ENCODE data around the gene CEACAM8.
"Not testable (repeated sequence)": the region's sequence is repeated elsewhere in the genome, so short reads cannot be mapped to it uniquely, and the experiment has no call there.

Gene CEACAM8

DNA sequence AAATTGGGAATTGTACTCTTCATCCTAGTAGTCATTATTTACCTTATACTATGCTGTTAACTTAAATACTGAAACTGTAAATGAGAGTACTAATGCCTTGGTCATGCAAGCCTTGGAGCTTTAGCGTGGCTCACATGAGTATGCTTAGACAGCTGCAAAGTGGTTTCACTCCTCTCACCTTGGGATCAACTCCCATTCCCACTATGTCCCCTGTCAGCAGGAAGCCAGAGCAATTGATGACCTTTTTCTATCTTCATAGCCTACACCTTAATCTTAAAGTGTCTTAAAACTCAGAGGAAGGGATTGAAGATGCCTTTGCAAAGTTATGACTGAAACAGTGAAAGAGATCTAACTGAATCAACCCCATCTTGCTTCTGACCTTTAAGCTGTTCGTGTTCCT is 33.2 kb upstream of the CEACAM8 start:
- Histone ChIP-seq H3K27me3 (ENCODE audit: control insufficient read depth, low read length) (peaks cover 5% of the 10 kb centered on the region; the same call in 1 of the 2 replicates), H3K4me1 (ENCODE audit: control insufficient read depth, low read length) (no peaks in the 10 kb centered on the region), H3K79me2 (ENCODE audit: control insufficient read depth, low read length) (no peaks in the 10 kb centered on the region), H3K9me3 (ENCODE audit: control insufficient read depth, insufficient read depth, low read length) (no peaks in the 10 kb centered on the region), H3K27ac (ENCODE audit: low read depth, low read length) (no peak overlapping the region), H3K9me2 (replicated peaks; ENCODE audit: control insufficient read depth, low read length) (no peaks in the 10 kb centered on the region), H3K4me2 (ENCODE audit: low read length) (no peak overlapping the region), H4K20me1 (ENCODE audit: control insufficient read depth, insufficient read depth, low read depth, low read length) (no peaks in the 10 kb centered on the region), H3F3A (ENCODE audit: control insufficient read depth, insufficient read depth) (no peaks in the 10 kb centered on the region), H3K4me3 (ENCODE audit: low read length) (no peak overlapping the region), H3K36me3 (ENCODE audit: control insufficient read depth, low read length) (no peaks in the 10 kb centered on the region)
- TF ChIP-seq, protein P1, sequence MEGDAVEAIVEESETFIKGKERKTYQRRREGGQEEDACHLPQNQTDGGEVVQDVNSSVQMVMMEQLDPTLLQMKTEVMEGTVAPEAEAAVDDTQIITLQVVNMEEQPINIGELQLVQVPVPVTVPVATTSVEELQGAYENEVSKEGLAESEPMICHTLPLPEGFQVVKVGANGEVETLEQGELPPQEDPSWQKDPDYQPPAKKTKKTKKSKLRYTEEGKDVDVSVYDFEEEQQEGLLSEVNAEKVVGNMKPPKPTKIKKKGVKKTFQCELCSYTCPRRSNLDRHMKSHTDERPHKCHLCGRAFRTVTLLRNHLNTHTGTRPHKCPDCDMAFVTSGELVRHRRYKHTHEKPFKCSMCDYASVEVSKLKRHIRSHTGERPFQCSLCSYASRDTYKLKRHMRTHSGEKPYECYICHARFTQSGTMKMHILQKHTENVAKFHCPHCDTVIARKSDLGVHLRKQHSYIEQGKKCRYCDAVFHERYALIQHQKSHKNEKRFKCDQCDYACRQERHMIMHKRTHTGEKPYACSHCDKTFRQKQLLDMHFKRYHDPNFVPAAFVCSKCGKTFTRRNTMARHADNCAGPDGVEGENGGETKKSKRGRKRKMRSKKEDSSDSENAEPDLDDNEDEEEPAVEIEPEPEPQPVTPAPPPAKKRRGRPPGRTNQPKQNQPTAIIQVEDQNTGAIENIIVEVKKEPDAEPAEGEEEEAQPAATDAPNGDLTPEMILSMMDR (IDR thresholded peaks at IDR 0.05; ENCODE audit: low read depth, low read length, poor library complexity, severe bottlenecking) = no peak
- TF ChIP-seq EZH2phosphoT487 (IDR thresholded peaks at IDR 0.05; ENCODE audit: borderline replicate concordance, low read length) = no peak

DNA sequence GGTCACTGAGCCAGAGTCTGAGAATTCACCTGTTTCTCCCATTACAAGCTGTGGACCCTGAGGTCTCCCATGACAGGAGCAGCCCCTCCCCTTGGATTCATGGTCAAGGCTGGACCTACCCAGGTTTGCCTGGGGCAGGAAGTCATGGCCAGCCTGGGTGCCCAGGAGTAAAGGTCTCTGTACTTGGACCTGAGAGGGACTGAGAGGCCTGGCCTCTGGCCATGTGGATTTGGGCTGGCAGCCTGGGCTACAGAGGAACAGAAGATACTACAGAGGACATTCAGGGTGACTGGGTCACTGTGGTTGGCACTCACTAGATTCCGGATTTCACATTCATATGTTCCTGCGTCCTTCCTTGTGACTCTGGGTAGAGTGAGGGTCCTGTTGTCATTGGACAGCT is 31.5 kb upstream of the CEACAM8 start:
- Histone ChIP-seq H3K27me3 (ENCODE audit: control insufficient read depth, low read length) (peaks cover 5% of the 10 kb centered on the region), H3K79me2 (ENCODE audit: control insufficient read depth, low read length) (no peaks in the 10 kb centered on the region), H3K9me2 (replicated peaks; ENCODE audit: control insufficient read depth, low read length) (no peaks in the 10 kb centered on the region), H3K4me2 (ENCODE audit: low read length) (no peak overlapping the region), H3F3A (ENCODE audit: control insufficient read depth, insufficient read depth) (no peaks in the 10 kb centered on the region), H4K20me1 (ENCODE audit: control insufficient read depth, insufficient read depth, low read depth, low read length) (no peaks in the 10 kb centered on the region), H3K4me1 (ENCODE audit: control insufficient read depth, low read length) (no peaks in the 10 kb centered on the region), H3K4me3 (ENCODE audit: low read length) (no peak overlapping the region), H3K27ac (ENCODE audit: low read depth, low read length) (no peak overlapping the region), H3K9me3 (ENCODE audit: control insufficient read depth, insufficient read depth, low read length) (no peaks in the 10 kb centered on the region), H3K36me3 (ENCODE audit: control insufficient read depth, low read length) (no peaks in the 10 kb centered on the region)
- TF ChIP-seq, protein P1 (IDR thresholded peaks at IDR 0.05; ENCODE audit: low read depth, low read length, poor library complexity, severe bottlenecking) = no peak
- TF ChIP-seq EZH2phosphoT487 (IDR thresholded peaks at IDR 0.05; ENCODE audit: borderline replicate concordance, low read length) = no peak

DNA sequence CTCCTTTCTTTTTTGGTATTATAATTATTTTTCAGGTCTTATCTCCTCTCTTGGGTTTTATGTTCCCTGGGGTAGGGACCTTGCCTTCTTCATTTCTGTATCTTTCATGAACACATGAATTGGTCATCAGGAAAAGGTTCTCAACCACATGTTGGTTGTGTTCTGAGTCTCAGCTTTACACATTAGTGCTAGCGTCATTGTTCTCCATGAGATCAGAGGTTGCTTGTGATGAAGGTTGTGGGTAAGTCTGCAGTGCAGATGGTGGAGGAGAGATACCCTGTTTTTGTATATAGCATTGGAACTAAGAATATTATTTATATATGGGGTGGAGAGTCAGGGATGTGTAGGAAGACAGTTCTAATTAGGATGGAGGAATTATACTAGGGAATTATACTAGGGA is 24.5 kb upstream of the CEACAM8 start:
- no peaks in the 10 kb centered on the region for H3K36me3 ChIP-seq (ENCODE audit: control insufficient read depth, low read length)
- H4K20me1 ChIP-seq (ENCODE audit: control insufficient read depth, insufficient read depth, low read depth, low read length) = no peaks in the 10 kb centered on the region
- H3K79me2 ChIP-seq (ENCODE audit: control insufficient read depth, low read length) = no peaks in the 10 kb centered on the region
- no peak for TF ChIP-seq EZH2phosphoT487 (IDR thresholded peaks at IDR 0.05; ENCODE audit: borderline replicate concordance, low read length)
- H3K9me2 ChIP-seq (replicated peaks; ENCODE audit: control insufficient read depth, low read length) = no peaks in the 10 kb centered on the region
- H3K4me3 ChIP-seq (ENCODE audit: low read length) = no peak overlapping the region
- peaks cover 15% of the 10 kb centered on the region for H3K27me3 ChIP-seq (ENCODE audit: control insufficient read depth, low read length)
- no peak overlapping the region for H3K4me2 ChIP-seq (ENCODE audit: low read length)
- no peaks in the 10 kb centered on the region for H3F3A ChIP-seq (ENCODE audit: control insufficient read depth, insufficient read depth)
- no peak overlapping the region for H3K27ac ChIP-seq (ENCODE audit: low read depth, low read length)
- H3K9me3 ChIP-seq (ENCODE audit: control insufficient read depth, insufficient read depth, low read length) = no peaks in the 10 kb centered on the region
- H3K4me1 ChIP-seq (ENCODE audit: control insufficient read depth, low read length) = no peaks in the 10 kb centered on the region

DNA sequence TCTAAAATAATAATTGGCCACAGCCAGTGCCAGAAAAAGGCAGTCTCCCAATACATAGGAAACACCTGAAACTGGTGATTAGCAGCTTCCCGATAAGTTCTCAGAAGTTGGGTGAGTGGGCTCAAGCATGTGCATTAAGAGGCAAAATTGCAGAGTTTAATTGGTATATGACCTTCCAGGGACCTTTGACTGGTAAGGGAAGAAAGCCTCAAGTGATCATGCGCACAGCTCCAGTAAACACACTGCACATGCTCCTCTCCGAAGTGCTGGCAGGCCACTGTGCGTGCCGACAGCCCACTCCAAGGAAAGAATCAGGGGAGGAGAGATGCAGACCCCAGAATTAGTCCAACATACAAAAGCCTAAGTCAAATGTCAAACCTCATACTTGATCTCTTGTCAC is 18.9 kb upstream of the CEACAM8 start:
- no peaks in the 10 kb centered on the region for H3K9me3 ChIP-seq (ENCODE audit: control insufficient read depth, insufficient read depth, low read length)
- no peak overlapping the region for H3K4me2 ChIP-seq (ENCODE audit: low read length)
- no peak overlapping the region for H3K4me3 ChIP-seq (ENCODE audit: low read length)
- H3K27ac ChIP-seq (ENCODE audit: low read depth, low read length) = no peak overlapping the region
- TF ChIP-seq, protein P1 (IDR thresholded peaks at IDR 0.05; ENCODE audit: low read depth, low read length, poor library complexity, severe bottlenecking) = no peak
- TF ChIP-seq EZH2phosphoT487 (IDR thresholded peaks at IDR 0.05; ENCODE audit: borderline replicate concordance, low read length) = no peak
- H3K4me1 ChIP-seq (ENCODE audit: control insufficient read depth, low read length) = no peaks in the 10 kb centered on the region
- H3K27me3 ChIP-seq (ENCODE audit: control insufficient read depth, low read length) = peaks cover 12% of the 10 kb centered on the region
- H4K20me1 ChIP-seq (ENCODE audit: control insufficient read depth, insufficient read depth, low read depth, low read length) = no peaks in the 10 kb centered on the region
- H3K79me2 ChIP-seq (ENCODE audit: control insufficient read depth, low read length) = no peaks in the 10 kb centered on the region
- no peaks in the 10 kb centered on the region for H3K9me2 ChIP-seq (replicated peaks; ENCODE audit: control insufficient read depth, low read length)
- no peaks in the 10 kb centered on the region for H3K36me3 ChIP-seq (ENCODE audit: control insufficient read depth, low read length)
- H3F3A ChIP-seq (ENCODE audit: control insufficient read depth, insufficient read depth) = no peaks in the 10 kb centered on the region

DNA sequence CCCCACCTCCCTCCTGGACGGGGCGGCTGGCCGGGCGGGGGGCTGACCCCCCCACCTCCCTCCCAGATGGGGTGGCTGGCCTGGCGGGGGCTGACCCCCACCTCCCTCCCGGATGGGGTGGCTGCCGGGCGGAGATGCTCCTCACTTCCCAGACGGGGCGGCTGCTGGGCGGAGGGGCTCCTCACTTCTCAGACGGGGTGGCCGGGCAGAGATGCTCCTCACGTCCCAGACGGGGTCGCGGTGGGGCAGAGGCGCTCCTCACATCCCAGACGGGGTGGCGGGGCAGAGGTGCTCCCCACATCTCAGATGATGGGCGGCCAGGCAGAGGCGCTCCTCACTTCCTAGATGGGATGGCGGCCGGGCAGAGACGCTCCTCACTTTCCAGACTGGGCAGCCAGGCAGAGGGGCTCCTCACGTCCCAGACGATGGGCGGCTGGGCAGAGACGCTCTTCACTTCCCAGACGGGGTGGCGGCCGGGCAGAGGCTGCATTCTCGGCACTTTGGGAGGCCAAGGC is 15.7 kb upstream of the CEACAM8 start:
- H3K9me2 ChIP-seq (replicated peaks; ENCODE audit: control insufficient read depth, low read length); H3K4me1 ChIP-seq (ENCODE audit: control insufficient read depth, low read length); H3K4me2 ChIP-seq (ENCODE audit: low read length); H3K4me3 ChIP-seq (ENCODE audit: low read length); H3F3A ChIP-seq (ENCODE audit: control insufficient read depth, insufficient read depth); H3K27ac ChIP-seq (ENCODE audit: low read depth, low read length); H3K9me3 ChIP-seq (ENCODE audit: control insufficient read depth, insufficient read depth, low read length); H3K79me2 ChIP-seq (ENCODE audit: control insufficient read depth, low read length); H3K36me3 ChIP-seq (ENCODE audit: control insufficient read depth, low read length); H4K20me1 ChIP-seq (ENCODE audit: control insufficient read depth, insufficient read depth, low read depth, low read length): not testable (repeated sequence)
- H3K27me3 ChIP-seq (ENCODE audit: control insufficient read depth, low read length) = peaks cover 14% of the 10 kb centered on the region

All from DOHH2 (cell line).